Thoracic aorta (tissue), 2 donors: ENCODE results near the gene LRRC30. TPM values are rescaled to one million over a fixed set of nuclear protein-coding genes. Genes with fewer than 3 reads are reported as not detected.

Source experiments
- ATAC-seq: fragments of 150-250 bp; one replicate; pipeline ENCODE4 v1.8.0; 2017; ENCODE audit warnings: low read depth; ENCODE audit not compliant: insufficient number of reproducible peaks, low FRiP score
- DNase-seq: peaks from one replicate; pipeline ENCODE4 v3.0.0-alpha.2; 2020; ENCODE audit warnings: low spot score
- H3K27ac ChIP-seq, 2 donors: fragments of 200-600 bp; sonication (generic); 1 replicate in 1 of 2; 2 replicates in 1 of 2; pipeline ENCODE4 v1.5.1; 2016; ENCODE audit warnings: mild to moderate bottlenecking in 2 of 2, moderate library complexity in 2 of 2
- H3K27me3 ChIP-seq: fragments of 200-600 bp; sonication (generic); replicated peaks from 2 replicates; pipeline ENCODE4 v1.6.0; 2016; ENCODE audit warnings: mild to moderate bottlenecking; ENCODE audit not compliant: insufficient read depth
- H3K36me3 ChIP-seq: fragments of 200-600 bp; sonication (generic); one replicate; pipeline ENCODE4 v1.5.1; 2016
- H3K4me1 ChIP-seq, 2 donors: fragments of 200-600 bp; sonication (generic); 1 replicate in 1 of 2; 2 replicates in 1 of 2; pipeline versions ENCODE4 v1.5.1 to v1.6.0; 2016; ENCODE audit warnings: low read depth in 2 of 2, mild to moderate bottlenecking in 1 of 2; ENCODE audit not compliant: control insufficient read depth in 1 of 2
- H3K4me3 ChIP-seq: fragments of 200-600 bp; sonication (generic); 2 replicates; pipeline ENCODE4 v1.5.1; 2016; ENCODE audit warnings: mild to moderate bottlenecking
- H3K9me3 ChIP-seq: fragments of 200-600 bp; sonication (generic); 2 replicates; pipeline ENCODE4 v1.5.1; 2016
- CTCF ChIP-seq: fragments of 200-600 bp; sonication (generic); IDR thresholded peaks from one replicate; pipeline ENCODE4 v1.5.1; 2019; ENCODE audit warnings: antibody characterized with exemption
- total RNA-seq, 2 donors: library from RNA; depleted of rRNA; stranded (reverse); fragments of >200 nt; gene quantifications; one replicate each; pipeline versions ENCODE4 v1.1.0 to v1.2.3, GENCODE V29; 2016

The LRRC30 gene
- total RNA-seq, 2 donors from 2014 or later, result not detected

DNA sequence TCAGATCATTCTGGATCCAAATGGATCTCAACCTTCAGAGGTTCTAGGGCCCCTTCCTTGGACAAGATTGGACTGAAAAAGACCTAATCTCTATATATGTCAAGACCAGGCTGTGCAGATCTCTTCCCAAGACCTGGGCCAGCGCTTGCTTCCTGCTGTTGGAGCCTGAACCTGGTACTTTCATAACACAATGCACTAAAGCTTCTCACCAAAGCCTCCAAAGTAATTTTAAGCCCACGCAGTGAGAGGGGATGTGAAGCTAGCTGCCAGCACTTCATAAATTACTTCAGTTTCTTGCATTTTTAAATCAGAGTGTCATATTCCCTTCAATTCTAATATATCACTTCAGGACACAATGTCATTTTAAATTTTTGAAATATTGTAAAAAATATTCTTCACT lies 50.7 kb downstream of the LRRC30 start:
- no peak overlapping the region for H3K27ac ChIP-seq
- DNase-seq, result no peak
- TF ChIP-seq CTCF, result no peak
- H3K4me3 ChIP-seq, result no peak overlapping the region
- no peaks in the 10 kb centered on the region for H3K4me1 ChIP-seq
- H3K27me3 ChIP-seq, result no peaks in the 10 kb centered on the region
- H3K36me3 ChIP-seq, result no peaks in the 10 kb centered on the region
- H3K9me3 ChIP-seq, result no peaks in the 10 kb centered on the region
- no peak for ATAC-seq

Other genes with a start within 250 kb of the LRRC30 start
- gene LAMA1, start 113.3 kb upstream of the LRRC30 start, total RNA-seq, result under 1 TPM in 1 of 2 donors, not detected in 1; 0.56 TPM